Hepatocyte (in vitro differentiated cells): ENCODE measurements around the gene SCFD2.

ENCODE experiments used
- CTCF ChIP-seq: fragments of 200-600 bp; sonication (generic); IDR thresholded peaks from 2 replicates; pipeline ENCODE4 v1.5.1; 2016; ENCODE audit warnings: antibody characterized with exemption, mild to moderate bottlenecking; ENCODE audit not compliant: poor library complexity
- EZH2 ChIP-seq: fragments of 200-600 bp; sonication (generic); IDR thresholded peaks from 2 replicates; pipeline ENCODE4 v1.6.1; 2016; ENCODE audit warnings: antibody characterized with exemption, mild to moderate bottlenecking, borderline replicate concordance
- EZH2phosphoT487 ChIP-seq: fragments of 200-600 bp; sonication (generic); IDR thresholded peaks from one replicate; pipeline ENCODE4 v1.6.1; 2018; ENCODE audit warnings: antibody characterized with exemption, mild to moderate bottlenecking, low read depth, moderate library complexity; ENCODE audit not compliant: unreplicated experiment, severe bottlenecking

- TF ChIP-seq CTCF (no peak), EZH2 (no peak), EZH2phosphoT487 (no peak)
These were observed 325.0 kb downstream of the SCFD2 start for GRCh38 chr4:53040851-53041250.
